Prostate gland (tissue), 2 donors: ENCODE data around the gene TBC1D7. TPM values are rescaled to one million over a fixed set of nuclear protein-coding genes. Genes with fewer than 3 reads are reported as not detected.

Experiments used
- DNase-seq: peaks from one replicate; pipeline ENCODE4 v3.0.0-alpha.2; 2019; ENCODE audit warnings: low spot score
- H3K27ac ChIP-seq, 2 donors: fragments of 200-600 bp; sonication (generic); 2 replicates each; pipeline ENCODE4 v1.5.1; 2017 to 2019
- H3K27me3 ChIP-seq: fragments of 200-600 bp; sonication (generic); replicated peaks from 2 replicates; pipeline ENCODE4 v1.5.1; 2019; ENCODE audit not compliant: insufficient read depth
- H3K36me3 ChIP-seq, 2 donors: fragments of 200-600 bp; sonication (generic); 1 replicate in 1 of 2; 2 replicates in 1 of 2; pipeline versions ENCODE4 v1.5.1 to v1.8.1; 2017 to 2019
- H3K4me1 ChIP-seq: fragments of 200-600 bp; sonication (generic); replicated peaks from 2 replicates; pipeline ENCODE4 v1.5.1; 2019
- H3K4me3 ChIP-seq, 2 donors: fragments of 200-600 bp; sonication (generic); 2 replicates each; pipeline ENCODE4 v1.5.1; 2017 to 2019
- H3K9me3 ChIP-seq: fragments of 200-600 bp; sonication (generic); 2 replicates; pipeline ENCODE4 v1.5.1; 2017
- POLR2A ChIP-seq: fragments of 450-650 bp; IDR thresholded peaks from one replicate; pipeline ENCODE4 v1.6.1; 2016; ENCODE audit warnings: antibody characterized with exemption, mild to moderate bottlenecking
- POLR2AphosphoS5 ChIP-seq: sonication (generic); formaldehyde crosslinking; IDR thresholded peaks from one replicate; pipeline ENCODE4 v1.6.1; 2017; ENCODE audit warnings: antibody characterized with exemption
- WGBS: methylation state at CpG from one replicate; pipeline ENCODE4 v1.1.5; 2018; 5-methylcytosine and 5-hydroxymethylcytosine counted together
- intact Hi-C: fragments of 100-400 bp; cut with DNase I; formaldehyde crosslinking; loops from one replicate; pipeline ENCODE4 v1.14.2; 2022
- total RNA-seq, 2 donors: library from RNA; depleted of rRNA; stranded (reverse); fragments of >200 nt; gene quantifications; one replicate each; pipeline ENCODE4 v1.1.0, GENCODE V29; 2016
- TF ChIP-seq, protein P1 (sequence below), 4 experiments: fragments of 200-600 bp in 2 of 4; fragments of 450-650 bp in 2 of 4; sonication (generic) in 2 of 4; IDR thresholded peaks; 1 replicate in 3 of 4; 2 replicates in 1 of 4; pipeline ENCODE4 v1.5.1; 2016 to 2019; ENCODE audit warnings: antibody characterized with exemption in 4 of 4, mild to moderate bottlenecking in 2 of 4, moderate library complexity in 2 of 4

TBC1D7 gene
- total RNA-seq, 2 donors from 2014 or later: 11.6 to 27.9 TPM

DNA sequence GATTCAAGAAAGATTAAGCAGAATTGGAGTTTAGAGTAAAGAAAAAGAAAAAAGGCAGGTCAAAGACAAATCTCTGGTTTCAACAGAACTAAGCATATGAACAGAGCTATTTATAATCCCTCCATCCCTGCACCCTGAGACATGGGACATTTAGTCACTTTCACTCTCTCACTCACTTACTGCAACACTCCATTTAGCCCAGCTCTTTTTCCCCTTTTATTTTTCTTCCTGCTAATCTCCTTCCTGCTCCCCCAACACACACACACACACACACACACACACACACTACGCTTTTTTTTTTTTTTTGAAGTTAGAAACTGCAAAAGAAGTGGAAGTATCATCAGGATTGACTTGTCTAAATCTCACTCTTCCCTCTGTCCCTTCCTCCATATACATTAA lies 45.1 kb upstream of the TBC1D7 start:
- H3K4me1 ChIP-seq: no peaks in the 10 kb centered on the region
- H3K36me3 ChIP-seq: no peaks in the 10 kb centered on the region
- H3K27ac ChIP-seq: no peak overlapping the region
- intact Hi-C loops: no loop called here
- DNase-seq: no peak
- no peaks in the 10 kb centered on the region for H3K9me3 ChIP-seq
- WGBS: 81% methylated on average over 1 of the region's 1 CpG
- TF ChIP-seq POLR2A (no peak), POLR2AphosphoS5 (no peak)
- TF ChIP-seq, protein P1, sequence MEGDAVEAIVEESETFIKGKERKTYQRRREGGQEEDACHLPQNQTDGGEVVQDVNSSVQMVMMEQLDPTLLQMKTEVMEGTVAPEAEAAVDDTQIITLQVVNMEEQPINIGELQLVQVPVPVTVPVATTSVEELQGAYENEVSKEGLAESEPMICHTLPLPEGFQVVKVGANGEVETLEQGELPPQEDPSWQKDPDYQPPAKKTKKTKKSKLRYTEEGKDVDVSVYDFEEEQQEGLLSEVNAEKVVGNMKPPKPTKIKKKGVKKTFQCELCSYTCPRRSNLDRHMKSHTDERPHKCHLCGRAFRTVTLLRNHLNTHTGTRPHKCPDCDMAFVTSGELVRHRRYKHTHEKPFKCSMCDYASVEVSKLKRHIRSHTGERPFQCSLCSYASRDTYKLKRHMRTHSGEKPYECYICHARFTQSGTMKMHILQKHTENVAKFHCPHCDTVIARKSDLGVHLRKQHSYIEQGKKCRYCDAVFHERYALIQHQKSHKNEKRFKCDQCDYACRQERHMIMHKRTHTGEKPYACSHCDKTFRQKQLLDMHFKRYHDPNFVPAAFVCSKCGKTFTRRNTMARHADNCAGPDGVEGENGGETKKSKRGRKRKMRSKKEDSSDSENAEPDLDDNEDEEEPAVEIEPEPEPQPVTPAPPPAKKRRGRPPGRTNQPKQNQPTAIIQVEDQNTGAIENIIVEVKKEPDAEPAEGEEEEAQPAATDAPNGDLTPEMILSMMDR (IDR thresholded peaks at IDR 0.05): no peak
- no peaks in the 10 kb centered on the region for H3K27me3 ChIP-seq
- no peak overlapping the region for H3K4me3 ChIP-seq

DNA sequence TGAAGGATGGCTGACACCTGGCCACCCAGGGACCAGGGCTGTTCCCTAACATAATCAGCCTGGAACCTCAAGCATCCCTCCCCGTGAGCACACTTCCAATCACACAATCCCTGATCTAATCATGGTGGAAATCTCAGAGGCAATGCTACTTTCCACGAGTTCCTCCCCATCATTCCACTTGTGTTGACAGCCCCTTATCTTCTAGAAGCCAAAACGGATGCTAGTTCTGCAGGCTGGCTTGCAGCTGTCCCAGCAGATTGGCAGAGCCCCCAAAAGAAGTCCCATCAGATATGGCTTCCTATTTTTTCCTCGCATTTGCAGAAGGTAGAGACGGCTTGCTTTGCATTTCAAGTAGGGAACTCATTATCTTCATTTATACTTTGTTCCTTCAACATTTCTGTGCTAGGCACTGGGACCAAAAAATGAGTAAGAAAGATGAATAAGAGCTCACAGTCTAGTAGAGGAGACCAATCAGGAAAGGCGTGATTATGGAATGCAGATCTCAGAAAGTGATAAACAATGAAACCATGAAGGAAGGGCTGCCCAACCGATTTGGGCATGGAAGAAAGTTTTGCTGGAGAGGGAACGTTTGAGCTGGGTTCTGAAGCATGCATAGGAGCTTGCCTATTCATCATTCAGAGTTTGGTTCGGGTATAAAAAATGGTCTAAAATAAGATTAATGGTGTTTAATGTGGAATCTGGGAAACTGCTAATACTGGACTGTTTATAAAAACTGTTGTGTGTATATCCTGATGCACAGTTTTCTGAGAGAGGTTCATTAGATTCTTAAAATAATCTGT lies 44.6 kb upstream of the TBC1D7 start:
- H3K27me3 ChIP-seq: no peaks in the 10 kb centered on the region
- DNase-seq: no peak
- TF ChIP-seq POLR2A: no peak
- H3K9me3 ChIP-seq: no peaks in the 10 kb centered on the region
- no peak overlapping the region for H3K27ac ChIP-seq
- intact Hi-C loops: no loop called here
- H3K4me3 ChIP-seq: no peak overlapping the region
- 65% methylated on average over 9 of the region's 9 CpGs for WGBS
- no peaks in the 10 kb centered on the region for H3K36me3 ChIP-seq
- no peaks in the 10 kb centered on the region for H3K4me1 ChIP-seq

DNA sequence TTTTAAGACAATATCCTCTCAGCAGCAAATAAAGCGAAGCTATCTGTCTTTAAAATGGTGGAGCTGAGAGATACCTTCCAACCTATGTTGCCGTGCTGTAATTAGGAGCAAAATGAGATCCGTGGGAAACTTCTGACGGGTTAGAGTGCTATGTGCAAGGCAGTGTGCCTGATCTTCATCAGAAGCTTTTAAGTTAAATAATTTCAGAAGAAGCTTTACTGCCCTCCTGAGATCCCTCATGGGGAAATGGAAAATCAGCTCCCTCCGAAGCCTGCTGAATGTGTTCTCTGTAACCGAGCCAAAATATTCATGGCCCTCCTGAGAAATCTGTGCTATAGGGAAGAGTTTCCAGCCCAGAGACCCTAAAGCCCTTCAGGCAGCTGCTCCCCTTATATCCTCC lies 43.7 kb upstream of the TBC1D7 start:
- no peaks in the 10 kb centered on the region for H3K36me3 ChIP-seq
- intact Hi-C loops: no loop called here
- TF ChIP-seq, protein P1 (IDR thresholded peaks at IDR 0.05): no peak
- no peak for TF ChIP-seq POLR2A
- no peak for TF ChIP-seq POLR2AphosphoS5
- no peak overlapping the region for H3K4me3 ChIP-seq
- no peaks in the 10 kb centered on the region for H3K4me1 ChIP-seq
- DNase-seq: no peak
- no peaks in the 10 kb centered on the region for H3K27me3 ChIP-seq
- H3K27ac ChIP-seq: no peak overlapping the region
- no peaks in the 10 kb centered on the region for H3K9me3 ChIP-seq
- 64% methylated on average over 6 of the region's 6 CpGs for WGBS

DNA sequence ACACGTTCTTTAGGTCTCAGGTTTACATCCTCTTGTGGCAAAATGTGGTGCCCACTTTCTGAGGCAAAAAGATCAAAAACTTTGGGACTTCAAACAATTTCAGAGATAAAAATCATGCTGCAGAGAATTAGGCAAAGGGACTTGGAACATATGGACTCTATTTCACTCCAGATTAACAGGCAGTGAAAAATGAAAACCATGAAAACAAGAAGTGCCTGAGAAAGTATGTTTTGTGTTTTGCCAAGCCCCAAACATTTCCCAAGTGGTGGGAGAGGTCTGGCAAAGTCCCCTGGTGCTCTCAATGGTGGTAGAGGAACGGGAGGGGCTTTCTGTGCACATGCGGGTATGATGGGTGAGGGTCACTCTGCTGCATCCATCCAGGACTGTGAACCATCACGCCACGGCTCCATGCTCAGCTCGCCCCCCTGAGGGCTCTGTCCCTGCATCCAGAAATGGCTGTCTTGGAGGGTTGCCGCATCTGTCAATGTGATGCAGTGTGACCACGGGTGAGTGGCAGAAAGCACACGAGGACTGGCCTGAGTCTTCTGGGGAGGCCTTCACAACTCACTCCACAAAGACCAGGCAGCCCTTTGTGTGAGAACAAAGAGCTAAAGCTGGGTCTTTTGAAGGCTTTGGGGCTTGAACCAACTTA lies 43.2 kb upstream of the TBC1D7 start:
- Histone ChIP-seq H3K27ac (no peak overlapping the region), H3K9me3 (no peaks in the 10 kb centered on the region), H3K4me3 (no peak overlapping the region), H3K36me3 (no peaks in the 10 kb centered on the region), H3K27me3 (no peaks in the 10 kb centered on the region), H3K4me1 (no peaks in the 10 kb centered on the region)
- TF ChIP-seq POLR2AphosphoS5: no peak
- no peak for TF ChIP-seq POLR2A
- TF ChIP-seq, protein P1 (IDR thresholded peaks at IDR 0.05): no peak
- DNase-seq: no peak
- WGBS: 85% methylated on average over 9 of the region's 9 CpGs
- intact Hi-C loops: no loop called here

DNA sequence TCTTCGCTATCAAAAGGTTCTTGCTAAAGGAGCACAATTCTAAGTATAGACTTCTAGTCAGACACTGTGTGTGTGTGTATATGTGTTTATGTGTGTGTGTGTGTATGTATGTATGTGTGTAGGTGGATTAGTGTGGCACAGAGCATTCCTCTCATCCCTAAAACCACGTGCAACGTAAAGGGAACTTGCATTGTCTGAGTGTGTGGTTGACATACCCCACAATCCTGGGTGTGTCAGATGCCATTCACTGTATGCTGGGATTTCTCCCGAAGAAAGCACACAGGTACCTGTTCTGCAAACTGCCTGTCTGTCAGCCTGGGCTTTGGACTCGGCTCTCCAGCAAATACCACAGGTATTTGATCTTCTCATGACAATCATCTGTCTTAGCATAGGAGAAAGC lies 42.3 kb upstream of the TBC1D7 start:
- Histone ChIP-seq H3K36me3 (no peaks in the 10 kb centered on the region), H3K27me3 (no peaks in the 10 kb centered on the region), H3K27ac (no peak overlapping the region), H3K9me3 (no peaks in the 10 kb centered on the region), H3K4me3 (no peak overlapping the region), H3K4me1 (no peaks in the 10 kb centered on the region)
- intact Hi-C loops: no loop called here
- TF ChIP-seq POLR2A (no peak), POLR2AphosphoS5 (no peak)
- TF ChIP-seq, protein P1 (IDR thresholded peaks at IDR 0.05): no peak
- no peak for DNase-seq
- WGBS: 82% methylated on average over 5 of the region's 5 CpGs
